ENCODE measurements around the gene CARD9.

CARD9 gene

DNA sequence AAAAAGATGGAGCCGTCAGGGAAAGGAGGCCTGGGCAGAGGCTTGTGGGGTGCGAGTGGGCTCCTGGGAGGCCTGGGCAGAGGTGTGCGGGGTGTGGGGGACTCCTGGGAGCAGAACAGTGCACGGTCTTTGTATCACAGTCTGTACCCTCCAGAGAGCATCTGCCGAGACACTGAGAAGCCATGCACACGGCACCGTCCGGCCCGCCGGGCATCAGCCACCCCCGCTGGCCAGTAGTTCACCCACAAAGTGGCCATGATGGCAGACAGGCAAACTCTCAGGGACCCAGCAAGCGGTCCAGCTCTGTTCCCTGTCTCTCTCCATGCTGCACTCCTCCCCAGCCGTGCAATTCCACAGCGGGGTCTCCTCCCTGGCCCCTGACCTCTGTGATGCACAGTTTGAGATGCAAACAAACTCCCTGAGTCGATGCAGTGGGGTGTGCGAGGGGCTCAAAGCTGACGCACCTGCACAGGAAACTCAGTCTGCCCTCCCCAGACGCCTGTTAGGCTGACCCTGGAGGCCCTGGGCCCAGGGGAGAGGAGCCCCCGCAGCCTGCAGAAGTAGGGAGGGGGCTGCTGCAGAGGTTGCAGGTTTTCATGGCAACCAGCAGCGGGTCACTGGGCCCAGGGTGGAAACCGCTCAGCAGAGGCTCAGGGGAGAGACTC lies 55.2 kb downstream of the CARD9 start:
- Histone ChIP-seq H3K9me3 (ENCODE audit: control insufficient read depth, insufficient read depth, low read length) (peaks cover 7% of the 10 kb centered on the region), H3K9ac (ENCODE audit: low read depth, low read length) (no peak overlapping the region), H3K27me3 (ENCODE audit: control insufficient read depth, insufficient read depth, low read length) (no peaks in the 10 kb centered on the region), H3K36me3 (ENCODE audit: control insufficient read depth, insufficient read depth, low read length) (no peaks in the 10 kb centered on the region), H3K4me1 (ENCODE audit: control insufficient read depth, insufficient read depth, low read length) (no peaks in the 10 kb centered on the region), H3K4me3 (ENCODE audit: low read depth, low read length) (no peak overlapping the region)

DNA sequence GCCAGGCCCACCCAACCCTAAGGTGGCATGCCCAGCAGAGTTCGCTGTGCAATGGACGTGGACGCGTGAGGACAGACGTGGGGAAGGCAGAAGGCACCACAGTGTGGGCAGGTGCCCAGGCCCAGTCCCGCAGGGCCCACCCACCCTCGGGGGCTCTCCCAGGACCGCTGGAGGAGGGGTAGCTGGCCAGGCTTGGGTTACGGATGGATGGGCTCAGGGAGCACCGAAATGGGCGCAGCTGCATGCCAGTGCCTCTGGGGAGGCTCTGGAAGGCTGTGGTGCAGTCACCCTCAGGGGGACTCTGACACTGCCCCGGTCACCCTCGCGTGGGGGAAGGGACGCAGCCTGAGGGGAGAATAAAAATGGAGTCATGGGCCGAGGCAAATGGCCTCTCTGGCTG lies 55.8 kb downstream of the CARD9 start:
- H3K9me3 ChIP-seq (ENCODE audit: control insufficient read depth, insufficient read depth, low read length), result peaks cover 7% of the 10 kb centered on the region
- H3K9ac ChIP-seq (ENCODE audit: low read depth, low read length), result no peak overlapping the region
- no peak overlapping the region for H3K4me3 ChIP-seq (ENCODE audit: low read depth, low read length)
- H3K36me3 ChIP-seq (ENCODE audit: control insufficient read depth, insufficient read depth, low read length), result no peaks in the 10 kb centered on the region
- no peaks in the 10 kb centered on the region for H3K4me1 ChIP-seq (ENCODE audit: control insufficient read depth, insufficient read depth, low read length)
- no peaks in the 10 kb centered on the region for H3K27me3 ChIP-seq (ENCODE audit: control insufficient read depth, insufficient read depth, low read length)

GRCh38 chr9:136316896-136317676 lies 56.4 kb downstream of the CARD9 start:
- peaks cover 7% of the 10 kb centered on the region for H3K9me3 ChIP-seq (ENCODE audit: control insufficient read depth, insufficient read depth, low read length)
- no peak overlapping the region for H3K9ac ChIP-seq (ENCODE audit: low read depth, low read length)
- H3K36me3 ChIP-seq (ENCODE audit: control insufficient read depth, insufficient read depth, low read length), result no peaks in the 10 kb centered on the region
- H3K4me1 ChIP-seq (ENCODE audit: control insufficient read depth, insufficient read depth, low read length), result no peaks in the 10 kb centered on the region
- H3K27me3 ChIP-seq (ENCODE audit: control insufficient read depth, insufficient read depth, low read length), result no peaks in the 10 kb centered on the region
- no peak overlapping the region for H3K4me3 ChIP-seq (ENCODE audit: low read depth, low read length)

DNA sequence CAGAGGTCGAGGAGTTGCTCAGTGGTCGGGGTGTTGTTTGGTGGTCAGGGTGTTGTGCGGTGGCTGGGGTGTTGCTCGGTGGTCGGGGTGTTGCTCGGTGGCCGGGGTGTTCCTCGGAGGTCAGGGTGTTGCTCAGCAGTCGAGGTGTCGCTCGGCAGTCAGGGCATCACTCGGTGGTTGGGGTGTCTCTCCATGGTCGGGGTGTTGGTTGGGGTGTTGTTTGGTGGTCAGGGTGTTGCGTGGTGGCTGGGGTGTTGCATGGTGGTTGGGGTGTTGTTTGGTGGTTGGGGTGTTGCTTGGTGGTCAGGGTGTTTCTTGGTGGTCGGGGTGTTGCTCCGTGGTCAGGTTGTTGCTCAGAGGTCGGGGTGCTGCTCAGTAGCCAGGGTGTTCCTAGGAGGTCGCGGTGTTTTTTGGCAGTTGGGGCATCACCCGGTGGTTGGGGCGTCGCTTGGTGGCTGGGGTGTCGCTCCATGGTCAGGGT lies 57.2 kb downstream of the CARD9 start:
- H3K27me3 ChIP-seq (ENCODE audit: control insufficient read depth, insufficient read depth, low read length), result no peaks in the 10 kb centered on the region
- no peaks in the 10 kb centered on the region for H3K36me3 ChIP-seq (ENCODE audit: control insufficient read depth, insufficient read depth, low read length)
- H3K4me3 ChIP-seq (ENCODE audit: low read depth, low read length), result no peak overlapping the region
- no peaks in the 10 kb centered on the region for H3K4me1 ChIP-seq (ENCODE audit: control insufficient read depth, insufficient read depth, low read length)
- peaks cover 7% of the 10 kb centered on the region for H3K9me3 ChIP-seq (ENCODE audit: control insufficient read depth, insufficient read depth, low read length)
- no peak overlapping the region for H3K9ac ChIP-seq (ENCODE audit: low read depth, low read length)

DNA sequence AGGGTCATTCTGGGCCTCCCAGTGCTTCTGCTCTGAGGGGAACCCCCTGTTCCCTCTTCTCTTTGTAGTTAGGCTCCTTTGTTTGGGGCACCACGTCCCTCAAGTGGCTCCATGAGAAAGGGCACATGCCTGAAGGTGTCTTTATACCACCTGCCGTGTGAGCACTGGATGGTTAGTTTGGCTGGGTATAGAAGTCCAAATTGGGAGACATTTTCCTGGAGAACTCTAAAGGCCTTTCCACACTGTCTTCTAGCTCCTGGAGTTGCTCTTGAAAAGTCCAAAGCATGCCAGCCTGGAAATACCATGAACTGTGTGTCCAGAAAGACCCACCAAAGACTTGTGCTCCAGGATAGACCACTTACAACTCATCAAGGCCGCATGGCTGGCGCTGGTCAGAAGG lies 58.5 kb downstream of the CARD9 start:
- Histone ChIP-seq H3K9ac (ENCODE audit: low read depth, low read length) (no peak overlapping the region), H3K4me3 (ENCODE audit: low read depth, low read length) (no peak overlapping the region), H3K4me1 (ENCODE audit: control insufficient read depth, insufficient read depth, low read length) (no peaks in the 10 kb centered on the region), H3K36me3 (ENCODE audit: control insufficient read depth, insufficient read depth, low read length) (no peaks in the 10 kb centered on the region), H3K9me3 (ENCODE audit: control insufficient read depth, insufficient read depth, low read length) (peaks cover 7% of the 10 kb centered on the region), H3K27me3 (ENCODE audit: control insufficient read depth, insufficient read depth, low read length) (no peaks in the 10 kb centered on the region)

- no peak overlapping the region for H3K4me3 ChIP-seq (ENCODE audit: low read depth, low read length)
- no peak overlapping the region for H3K9ac ChIP-seq (ENCODE audit: low read depth, low read length)
- no peaks in the 10 kb centered on the region for H3K4me1 ChIP-seq (ENCODE audit: control insufficient read depth, insufficient read depth, low read length)
- H3K36me3 ChIP-seq (ENCODE audit: control insufficient read depth, insufficient read depth, low read length), result no peaks in the 10 kb centered on the region
- no peaks in the 10 kb centered on the region for H3K27me3 ChIP-seq (ENCODE audit: control insufficient read depth, insufficient read depth, low read length)
- peaks cover 7% of the 10 kb centered on the region for H3K9me3 ChIP-seq (ENCODE audit: control insufficient read depth, insufficient read depth, low read length)
Observed at GRCh38 chr9:136314056-136314416, 59.4 kb downstream of the CARD9 start.
